Ovary (tissue), 3 donors: Measurements from ENCODE around the gene CACYBP.

Experiments used
- POLR2A ChIP-seq: fragments of 450-650 bp; IDR thresholded peaks from one replicate; pipeline ENCODE4 v1.6.1; 2017; ENCODE audit warnings: antibody characterized with exemption, mild to moderate bottlenecking, moderate library complexity
- TF ChIP-seq, protein P1 (sequence below), 3 donors: fragments of 450-650 bp in 2 of 3; fragments of 200-600 bp in 1 of 3; IDR thresholded peaks; one replicate each; pipeline versions ENCODE4 v1.5.1 to v1.8.0; 2016 to 2022; ENCODE audit warnings: antibody characterized with exemption in 3 of 3, mild to moderate bottlenecking in 1 of 3
- donor health status: DM: no; HTN: no; CAD: no.

DNA sequence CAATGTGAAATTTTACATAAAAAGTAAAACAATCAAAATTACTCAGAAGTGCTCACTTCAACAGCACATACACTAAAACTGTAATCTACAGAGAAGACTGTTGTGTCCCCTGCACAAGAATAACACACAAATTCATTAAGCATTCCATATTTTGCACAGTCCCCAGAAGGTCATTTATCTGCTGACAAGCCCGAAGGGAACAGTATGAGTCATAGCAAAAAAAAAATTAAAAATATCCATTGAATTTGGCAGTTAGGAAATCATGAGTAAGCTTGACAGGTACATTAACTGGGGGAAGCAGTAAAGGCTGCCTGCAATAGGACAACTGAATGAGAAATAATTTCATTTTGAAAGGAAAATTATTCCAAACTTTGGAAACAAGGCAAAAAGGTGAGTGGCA lies 3.3 kb upstream of the CACYBP start:
- TF ChIP-seq, protein P1, sequence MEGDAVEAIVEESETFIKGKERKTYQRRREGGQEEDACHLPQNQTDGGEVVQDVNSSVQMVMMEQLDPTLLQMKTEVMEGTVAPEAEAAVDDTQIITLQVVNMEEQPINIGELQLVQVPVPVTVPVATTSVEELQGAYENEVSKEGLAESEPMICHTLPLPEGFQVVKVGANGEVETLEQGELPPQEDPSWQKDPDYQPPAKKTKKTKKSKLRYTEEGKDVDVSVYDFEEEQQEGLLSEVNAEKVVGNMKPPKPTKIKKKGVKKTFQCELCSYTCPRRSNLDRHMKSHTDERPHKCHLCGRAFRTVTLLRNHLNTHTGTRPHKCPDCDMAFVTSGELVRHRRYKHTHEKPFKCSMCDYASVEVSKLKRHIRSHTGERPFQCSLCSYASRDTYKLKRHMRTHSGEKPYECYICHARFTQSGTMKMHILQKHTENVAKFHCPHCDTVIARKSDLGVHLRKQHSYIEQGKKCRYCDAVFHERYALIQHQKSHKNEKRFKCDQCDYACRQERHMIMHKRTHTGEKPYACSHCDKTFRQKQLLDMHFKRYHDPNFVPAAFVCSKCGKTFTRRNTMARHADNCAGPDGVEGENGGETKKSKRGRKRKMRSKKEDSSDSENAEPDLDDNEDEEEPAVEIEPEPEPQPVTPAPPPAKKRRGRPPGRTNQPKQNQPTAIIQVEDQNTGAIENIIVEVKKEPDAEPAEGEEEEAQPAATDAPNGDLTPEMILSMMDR (IDR thresholded peaks at IDR 0.05): no peak
- no peak for TF ChIP-seq POLR2A
